ENCODE measurements around the gene LAMA5.

DNA sequence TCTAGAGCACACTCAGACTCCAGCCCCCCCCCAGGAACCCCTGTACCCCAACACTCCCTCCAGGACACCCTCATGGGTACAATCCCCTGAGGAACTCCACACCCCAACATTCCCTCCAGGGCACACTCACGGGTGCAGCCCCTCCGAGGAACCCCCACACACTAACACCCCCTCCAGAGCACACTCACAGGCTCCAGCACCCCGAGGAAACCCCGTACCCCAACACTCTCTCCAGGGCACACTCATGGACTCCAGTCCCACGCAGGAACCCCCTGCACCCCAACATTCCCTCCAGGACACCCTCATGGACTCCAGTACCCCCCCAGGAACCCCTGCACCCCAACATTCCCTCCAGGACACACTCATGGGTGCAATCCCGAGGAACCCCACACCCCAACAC, 31.6 kb downstream of the LAMA5 start:
- TF ChIP-seq, protein P1, sequence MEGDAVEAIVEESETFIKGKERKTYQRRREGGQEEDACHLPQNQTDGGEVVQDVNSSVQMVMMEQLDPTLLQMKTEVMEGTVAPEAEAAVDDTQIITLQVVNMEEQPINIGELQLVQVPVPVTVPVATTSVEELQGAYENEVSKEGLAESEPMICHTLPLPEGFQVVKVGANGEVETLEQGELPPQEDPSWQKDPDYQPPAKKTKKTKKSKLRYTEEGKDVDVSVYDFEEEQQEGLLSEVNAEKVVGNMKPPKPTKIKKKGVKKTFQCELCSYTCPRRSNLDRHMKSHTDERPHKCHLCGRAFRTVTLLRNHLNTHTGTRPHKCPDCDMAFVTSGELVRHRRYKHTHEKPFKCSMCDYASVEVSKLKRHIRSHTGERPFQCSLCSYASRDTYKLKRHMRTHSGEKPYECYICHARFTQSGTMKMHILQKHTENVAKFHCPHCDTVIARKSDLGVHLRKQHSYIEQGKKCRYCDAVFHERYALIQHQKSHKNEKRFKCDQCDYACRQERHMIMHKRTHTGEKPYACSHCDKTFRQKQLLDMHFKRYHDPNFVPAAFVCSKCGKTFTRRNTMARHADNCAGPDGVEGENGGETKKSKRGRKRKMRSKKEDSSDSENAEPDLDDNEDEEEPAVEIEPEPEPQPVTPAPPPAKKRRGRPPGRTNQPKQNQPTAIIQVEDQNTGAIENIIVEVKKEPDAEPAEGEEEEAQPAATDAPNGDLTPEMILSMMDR (IDR thresholded peaks at IDR 0.05): no peak
- TF ChIP-seq POLR2A (IDR thresholded peaks at IDR 0.05) (no peak), EP300 (IDR thresholded peaks at IDR 0.05) (no peak)

Data from ovary (tissue), 3 donors.